HCT116 (cell line): ENCODE data around the gene ZNF222. TPM values are rescaled to one million over a fixed set of nuclear protein-coding genes. Genes with fewer than 3 reads are reported as not detected.

Source experiments
- ATAC-seq: fragments of 200-7000 bp; cut with Tn5 transposase; 2 replicates; pipeline ENCODE4 v1.9.1; 2020; ENCODE audit warnings: mild to moderate bottlenecking, moderate library complexity
- BruUV-seq: library from RNA; stranded (reverse); fragments of 400-500 nt; replicated peaks from 2 replicates; lab custom pipeline; 2021; lab: Mats Ljungman, UMichigan
- CTCF ChIA-PET: fragments of 300-600 bp; sonication (Branson Sonifier 250); formaldehyde crosslinking; loops from one replicate; lab custom pipeline; 2021; ENCODE audit warnings: antibody characterized with exemption; lab: Charles Lee
- POLR2A ChIA-PET: fragments of 300-600, 350-600 bp; sonication (Branson Sonifier 250); formaldehyde crosslinking; loops from one replicate; lab custom pipeline; 2021; ENCODE audit warnings: antibody characterized with exemption; lab: Charles Lee
- RAD21 ChIA-PET, 2 experiments: fragments of 300-600 bp; sonication (Branson Sonifier 250); formaldehyde crosslinking; loops; one replicate each; lab custom pipeline; 2023; ENCODE audit warnings: low total read pairs in 2 of 2; ENCODE audit not compliant: uncharacterized antibody in 2 of 2, unreplicated experiment in 2 of 2, low non-redundant PET in 1 of 2; lab: Charles Lee
- DNase-seq: peaks from one replicate; pipeline ENCODE4 v3.0.0-alpha.2; 2010; ENCODE audit warnings: low read depth, low spot score
- H2AFZ ChIP-seq: fragments of 200-600 bp; shearing (Covaris generic), sonication (generic); 2 replicates; pipeline ENCODE4 v1.6.1; 2017; ENCODE audit warnings: low read depth, mixed run types, mixed read lengths, antibody characterized with exemption, low read length; ENCODE audit not compliant: poor library complexity, severe bottlenecking
- H3K27ac ChIP-seq: 2 replicates; pipeline ENCODE4 v1.5.1; 2012; ENCODE audit warnings: low read depth, low read length
- H3K27me3 ChIP-seq: fragments of 200-600 bp; sonication (generic); 2 replicates; pipeline ENCODE4 v1.6.1; 2016; ENCODE audit warnings: mixed run types, low read length, mixed read lengths; ENCODE audit not compliant: insufficient read depth
- H3K36me3 ChIP-seq, 2 experiments: fragments of 200-500 bp in 1 of 2; fragments of 200-600 bp in 1 of 2; sonication (Bioruptor generic) in 1 of 2; sonication (generic) in 1 of 2; 2 replicates each; pipeline versions ENCODE4 v1.5.1 to v1.6.1; 2014 to 2016; ENCODE audit warnings: low read length in 2 of 2, inconsistent platforms in 1 of 2, mixed read lengths in 1 of 2, mixed run types in 1 of 2; ENCODE audit not compliant: insufficient read depth in 2 of 2, control insufficient read depth in 1 of 2
- H3K4me1 ChIP-seq, 2 experiments: fragments of 200-600 bp in 1 of 2; sonication (generic) in 1 of 2; 2 replicates each; pipeline versions ENCODE4 v1.5.1 to v1.6.1; 2012 to 2017; ENCODE audit warnings: low read length in 2 of 2, inconsistent platforms in 1 of 2, mild to moderate bottlenecking in 1 of 2, mixed read lengths in 1 of 2, mixed run types in 1 of 2, moderate library complexity in 1 of 2; ENCODE audit not compliant: insufficient read depth in 2 of 2, control insufficient read depth in 1 of 2
- H3K4me2 ChIP-seq: fragments of 200-600 bp; sonication (generic); 2 replicates; pipeline ENCODE4 v1.6.1; 2017; ENCODE audit warnings: mixed run types, low read length, mixed read lengths
- H3K4me3 ChIP-seq, 2 experiments: fragments of 200-600 bp in 1 of 2; sonication (generic) in 1 of 2; replicated peaks in 1 of 2; 2 replicates each; pipeline ENCODE4 v1.5.1; 2011 to 2016; ENCODE audit warnings: low read length in 2 of 2, control low read depth in 1 of 2, low read depth in 1 of 2, mild to moderate bottlenecking in 1 of 2, mixed read lengths in 1 of 2, mixed run types in 1 of 2
- H3K79me2 ChIP-seq: fragments of 200-600 bp; sonication (generic); 2 replicates; pipeline ENCODE4 v1.6.1; 2017; ENCODE audit warnings: mild to moderate bottlenecking, mixed run types, low read length, moderate library complexity, mixed read lengths; ENCODE audit not compliant: insufficient read depth
- H3K9ac ChIP-seq: fragments of 200-600 bp; sonication (generic); 2 replicates; pipeline ENCODE4 v1.6.1; 2016; ENCODE audit warnings: low read length, mixed read lengths
- H3K9me2 ChIP-seq: fragments of 200-600 bp; sonication (generic), shearing (Covaris generic); 2 replicates; pipeline ENCODE4 v1.6.1; 2017; ENCODE audit warnings: mixed run types, mild to moderate bottlenecking, moderate library complexity; ENCODE audit not compliant: insufficient read depth
- H3K9me3 ChIP-seq, 2 experiments: fragments of 200-500 bp in 1 of 2; fragments of 200-600 bp in 1 of 2; sonication (Bioruptor generic) in 1 of 2; sonication (generic) in 1 of 2; 2 replicates each; pipeline ENCODE4 v1.6.1; 2014 to 2017; ENCODE audit warnings: low read length in 2 of 2, mixed read lengths in 2 of 2, inconsistent platforms in 1 of 2, low read depth in 1 of 2, mild to moderate bottlenecking in 1 of 2, mixed run types in 1 of 2, moderate library complexity in 1 of 2; ENCODE audit not compliant: control insufficient read depth in 1 of 2, insufficient read depth in 1 of 2
- H4K20me1 ChIP-seq: fragments of 200-600 bp; sonication (generic), shearing (Covaris generic); 2 replicates; pipeline ENCODE4 v1.6.1; 2017; ENCODE audit warnings: mixed run types, mild to moderate bottlenecking, moderate library complexity; ENCODE audit not compliant: insufficient read depth
- CEBPB ChIP-seq: IDR thresholded peaks from 2 replicates; pipeline ENCODE4 v1.6.1; 2012; ENCODE audit warnings: low read depth
- ELF1 ChIP-seq: IDR thresholded peaks from 2 replicates; pipeline ENCODE4 v1.6.1; 2012; ENCODE audit warnings: low read depth, borderline replicate concordance
- EZH2 ChIP-seq: fragments of 200-600 bp; sonication (generic); IDR thresholded peaks from 2 replicates; pipeline ENCODE4 v1.6.1; 2017; ENCODE audit warnings: antibody characterized with exemption, mixed run types
- POLR2A ChIP-seq: IDR thresholded peaks from 2 replicates; pipeline ENCODE4 v1.7.0; 2011; ENCODE audit warnings: borderline replicate concordance; ENCODE audit not compliant: insufficient read depth, insufficient read length; ENCODE audit errors: extremely low read depth
- RAD21 ChIP-seq: IDR thresholded peaks from 2 replicates; pipeline ENCODE4 v1.6.1; 2012; ENCODE audit warnings: low read depth, mild to moderate bottlenecking
- SRF ChIP-seq: IDR thresholded peaks from 2 replicates; pipeline ENCODE4 v1.6.1; 2012; ENCODE audit warnings: low read depth
- TCF7L2 ChIP-seq: IDR thresholded peaks from 2 replicates; pipeline ENCODE4 v1.7.0; 2011; ENCODE audit warnings: borderline replicate concordance, inconsistent platforms; ENCODE audit not compliant: insufficient read depth, insufficient read length; ENCODE audit errors: extremely low read depth
- ZBTB33 ChIP-seq: IDR thresholded peaks from 2 replicates; pipeline ENCODE4 v1.6.1; 2011; ENCODE audit warnings: mild to moderate bottlenecking, low read length, moderate library complexity; ENCODE audit not compliant: insufficient replicate concordance; ENCODE audit errors: extremely low read depth
- intact Hi-C: fragments of 100-400 bp; cut with micrococcal nuclease; formaldehyde crosslinking; loops from 2 replicates; pipeline ENCODE4 v1.10.0; 2022
- total RNA-seq: library from RNA; stranded (reverse); gene quantifications from one replicate; pipeline ENCODE4 v1.2.1, GENCODE V29; 2021; ENCODE audit not compliant: unreplicated experiment
- TF ChIP-seq, protein P1 (sequence below): IDR thresholded peaks from 2 replicates; pipeline ENCODE4 v1.6.1; 2012; ENCODE audit warnings: low read depth

Gene ZNF222
- total RNA-seq, 1 experiment from 2014 or later: 3.0 TPM

- Histone ChIP-seq H3K27ac (no peak overlapping the region), H4K20me1 (no peaks in the 10 kb centered on the region), H3K4me2 (no peak overlapping the region), H3K9me2 (no peaks in the 10 kb centered on the region), H3K9me3 (no peaks in the 10 kb centered on the region; a peak in 2 of 4 replicates), H3K36me3 (no peaks in the 10 kb centered on the region), H3K79me2 (no peaks in the 10 kb centered on the region), H3K4me1 (no peaks in the 10 kb centered on the region), H3K27me3 (no peaks in the 10 kb centered on the region), H2AFZ (no peak overlapping the region), H3K9ac (no peak overlapping the region), H3K4me3 (no peak overlapping the region)
- BruUV-seq: no TSS peak
- ChIA-PET RAD21 (no interaction called here), POLR2A (no interaction called here), CTCF (no interaction called here)
- no peak for DNase-seq
- TF ChIP-seq EZH2 (no peak), SRF (no peak)
- intact Hi-C loops: no loop called here
- no peak for ATAC-seq
These were observed 47.6 kb downstream of the ZNF222 start for GRCh38 chr19:44072543-44073401.

DNA sequence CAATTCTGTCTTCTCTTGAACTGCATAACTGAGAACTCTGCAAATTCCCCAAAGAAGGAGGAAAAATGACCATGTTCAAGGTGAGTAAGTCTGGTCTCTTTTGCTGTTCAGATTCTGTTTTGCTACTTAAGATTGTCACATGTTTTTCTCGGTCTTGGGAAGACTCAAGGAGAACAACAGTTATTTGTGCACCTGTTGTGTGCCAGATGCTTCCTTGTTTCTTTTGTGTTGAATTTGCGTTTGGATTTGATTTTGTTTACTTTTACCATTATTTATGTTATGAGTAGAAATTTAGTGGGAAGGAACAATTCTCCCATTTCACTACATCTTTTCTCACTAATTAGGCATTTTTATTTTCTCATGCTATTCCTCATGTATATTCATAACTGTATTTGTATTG lies 51.1 kb downstream of the ZNF222 start:
- CTCF ChIA-PET: no interaction called here
- Histone ChIP-seq H3K27ac (no peak overlapping the region), H3K9ac (no peak overlapping the region), H2AFZ (no peak overlapping the region), H3K36me3 (no peaks in the 10 kb centered on the region), H3K79me2 (no peaks in the 10 kb centered on the region), H3K4me2 (no peak overlapping the region), H3K9me2 (no peaks in the 10 kb centered on the region), H3K4me1 (no peaks in the 10 kb centered on the region), H3K27me3 (no peaks in the 10 kb centered on the region), H4K20me1 (no peaks in the 10 kb centered on the region), H3K4me3 (no peak overlapping the region), H3K9me3 (no peaks in the 10 kb centered on the region; a peak in 2 of 4 replicates)
- ATAC-seq (no peak), DNase-seq (no peak)
- POLR2A ChIA-PET: no interaction called here
- TF ChIP-seq TCF7L2 (no peak), CEBPB (no peak), ZBTB33 (no peak), RAD21 (no peak), POLR2A (no peak), ELF1 (no peak)
- TF ChIP-seq, protein P1, sequence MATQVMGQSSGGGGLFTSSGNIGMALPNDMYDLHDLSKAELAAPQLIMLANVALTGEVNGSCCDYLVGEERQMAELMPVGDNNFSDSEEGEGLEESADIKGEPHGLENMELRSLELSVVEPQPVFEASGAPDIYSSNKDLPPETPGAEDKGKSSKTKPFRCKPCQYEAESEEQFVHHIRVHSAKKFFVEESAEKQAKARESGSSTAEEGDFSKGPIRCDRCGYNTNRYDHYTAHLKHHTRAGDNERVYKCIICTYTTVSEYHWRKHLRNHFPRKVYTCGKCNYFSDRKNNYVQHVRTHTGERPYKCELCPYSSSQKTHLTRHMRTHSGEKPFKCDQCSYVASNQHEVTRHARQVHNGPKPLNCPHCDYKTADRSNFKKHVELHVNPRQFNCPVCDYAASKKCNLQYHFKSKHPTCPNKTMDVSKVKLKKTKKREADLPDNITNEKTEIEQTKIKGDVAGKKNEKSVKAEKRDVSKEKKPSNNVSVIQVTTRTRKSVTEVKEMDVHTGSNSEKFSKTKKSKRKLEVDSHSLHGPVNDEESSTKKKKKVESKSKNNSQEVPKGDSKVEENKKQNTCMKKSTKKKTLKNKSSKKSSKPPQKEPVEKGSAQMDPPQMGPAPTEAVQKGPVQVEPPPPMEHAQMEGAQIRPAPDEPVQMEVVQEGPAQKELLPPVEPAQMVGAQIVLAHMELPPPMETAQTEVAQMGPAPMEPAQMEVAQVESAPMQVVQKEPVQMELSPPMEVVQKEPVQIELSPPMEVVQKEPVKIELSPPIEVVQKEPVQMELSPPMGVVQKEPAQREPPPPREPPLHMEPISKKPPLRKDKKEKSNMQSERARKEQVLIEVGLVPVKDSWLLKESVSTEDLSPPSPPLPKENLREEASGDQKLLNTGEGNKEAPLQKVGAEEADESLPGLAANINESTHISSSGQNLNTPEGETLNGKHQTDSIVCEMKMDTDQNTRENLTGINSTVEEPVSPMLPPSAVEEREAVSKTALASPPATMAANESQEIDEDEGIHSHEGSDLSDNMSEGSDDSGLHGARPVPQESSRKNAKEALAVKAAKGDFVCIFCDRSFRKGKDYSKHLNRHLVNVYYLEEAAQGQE: no peak
- intact Hi-C loops: no loop called here
- RAD21 ChIA-PET: no interaction called here
- BruUV-seq: no TSS peak
